Measurements from ENCODE around the gene DIAPH3. TPM values are rescaled to one million over a fixed set of nuclear protein-coding genes. Genes with fewer than 3 reads are reported as not detected.

Gene DIAPH3
- polyA plus RNA-seq, 1 donor from 2014 or later: 0.37 TPM

DNA sequence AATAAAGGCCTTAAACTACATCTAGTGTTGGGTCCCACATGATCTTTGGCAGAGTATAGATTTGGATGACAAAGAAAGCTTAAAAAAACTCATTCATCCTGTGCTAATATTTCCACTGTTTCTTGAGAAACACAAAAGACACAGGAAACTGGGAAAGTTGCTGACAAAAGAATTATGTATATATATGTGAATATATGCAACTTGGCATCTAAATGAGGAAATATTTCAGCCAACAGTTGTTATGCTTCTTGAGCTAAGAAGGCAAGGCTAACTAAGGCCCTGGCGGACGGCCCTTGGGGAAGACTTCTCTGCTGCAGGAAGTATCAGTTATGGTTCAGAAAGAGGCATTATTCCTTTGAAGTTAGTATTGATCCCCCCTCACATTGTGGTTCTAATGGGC lies 491.8 kb downstream of the DIAPH3 start:
- Histone ChIP-seq H3K4me3 (ENCODE audit: low read length) (no peak overlapping the region), H3K9me3 (ENCODE audit: low read length) (no peaks in the 10 kb centered on the region), H3K27ac (ENCODE audit: low read length) (no peak overlapping the region), H3F3A (ENCODE audit: insufficient read depth, low read length, poor library complexity, severe bottlenecking) (no peaks in the 10 kb centered on the region), H3K79me2 (replicated peaks; ENCODE audit: insufficient read depth, low read length) (no peaks in the 10 kb centered on the region), H3K9ac (ENCODE audit: low read length) (no peak overlapping the region), H4K20me1 (ENCODE audit: insufficient read depth) (no peaks in the 10 kb centered on the region), H3K9me2 (ENCODE audit: insufficient read depth, low read length) (no peaks in the 10 kb centered on the region), H2AFZ (ENCODE audit: low read depth, low read length) (no peak overlapping the region), H3K36me3 (ENCODE audit: insufficient read depth, low read length) (no peaks in the 10 kb centered on the region), H3K27me3 (ENCODE audit: insufficient read depth, low read depth, low read length) (no peaks in the 10 kb centered on the region), H3K4me2 (ENCODE audit: low read length) (no peak overlapping the region)
- no peak for TF ChIP-seq SMC3 (conservative IDR thresholded peaks at IDR 0.05; ENCODE audit: poor library complexity)
- TF ChIP-seq RAD21 (conservative IDR thresholded peaks at IDR 0.05): no peak
- no peak for TF ChIP-seq TAF1 (IDR thresholded peaks at IDR 0.05; ENCODE audit: low read depth)
- TF ChIP-seq MXI1 (conservative IDR thresholded peaks at IDR 0.05; ENCODE audit: poor library complexity, severe bottlenecking): no peak
- no peak for TF ChIP-seq EZH2 (IDR thresholded peaks at IDR 0.05; ENCODE audit: borderline replicate concordance, insufficient read depth, low read length, poor library complexity, severe bottlenecking)

GRCh38 chr13:59666504-59666903 lies 497.2 kb downstream of the DIAPH3 start:
- no peak overlapping the region for H3K27ac ChIP-seq (ENCODE audit: low read length)
- H3K9ac ChIP-seq (ENCODE audit: low read length): no peak overlapping the region
- no peak overlapping the region for H3K4me3 ChIP-seq (ENCODE audit: low read length)
- H3K79me2 ChIP-seq (replicated peaks; ENCODE audit: insufficient read depth, low read length): no peaks in the 10 kb centered on the region
- H3K36me3 ChIP-seq (ENCODE audit: insufficient read depth, low read length): no peaks in the 10 kb centered on the region
- H3K27me3 ChIP-seq (ENCODE audit: insufficient read depth, low read depth, low read length): no peaks in the 10 kb centered on the region
- no peak overlapping the region for H2AFZ ChIP-seq (ENCODE audit: low read depth, low read length)
- H3K9me3 ChIP-seq (ENCODE audit: low read length): no peaks in the 10 kb centered on the region
- H4K20me1 ChIP-seq (ENCODE audit: insufficient read depth): no peaks in the 10 kb centered on the region
- no peaks in the 10 kb centered on the region for H3K9me2 ChIP-seq (ENCODE audit: insufficient read depth, low read length)
- no peak for TF ChIP-seq RAD21 (conservative IDR thresholded peaks at IDR 0.05)
- TF ChIP-seq POLR2AphosphoS5 (IDR thresholded peaks at IDR 0.05): peak; percentile 63
- H3K4me2 ChIP-seq (ENCODE audit: low read length): no peak overlapping the region
- no peaks in the 10 kb centered on the region for H3F3A ChIP-seq (ENCODE audit: insufficient read depth, low read length, poor library complexity, severe bottlenecking)

DNA sequence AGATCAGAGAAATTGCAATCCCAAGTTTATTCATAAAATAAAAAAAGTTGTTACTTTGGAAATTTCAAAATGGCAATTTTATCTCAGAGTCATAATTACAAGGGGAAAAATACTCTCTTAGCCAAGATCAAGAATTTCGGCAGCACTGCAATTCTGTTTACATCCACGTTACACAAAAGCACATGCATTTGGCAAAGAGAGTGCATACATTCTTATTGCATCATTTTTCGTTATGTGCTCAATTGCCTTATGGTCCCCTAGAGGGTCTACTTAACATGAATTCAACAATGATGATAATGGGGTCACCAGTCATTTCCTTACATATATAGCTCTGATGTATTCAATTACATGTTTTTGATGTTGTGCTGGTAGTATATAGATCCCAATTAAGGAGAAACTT lies 498.0 kb downstream of the DIAPH3 start:
- no peaks in the 10 kb centered on the region for H3K27me3 ChIP-seq (ENCODE audit: insufficient read depth, low read depth, low read length)
- H3K4me2 ChIP-seq (ENCODE audit: low read length): no peak overlapping the region
- no peaks in the 10 kb centered on the region for H3K79me2 ChIP-seq (replicated peaks; ENCODE audit: insufficient read depth, low read length)
- no peaks in the 10 kb centered on the region for H3K9me3 ChIP-seq (ENCODE audit: low read length)
- TF ChIP-seq POLR2AphosphoS5 (IDR thresholded peaks at IDR 0.05) (no peak), MXI1 (conservative IDR thresholded peaks at IDR 0.05; ENCODE audit: poor library complexity, severe bottlenecking) (no peak), SMC3 (conservative IDR thresholded peaks at IDR 0.05; ENCODE audit: poor library complexity) (no peak), EZH2 (IDR thresholded peaks at IDR 0.05; ENCODE audit: borderline replicate concordance, insufficient read depth, low read length, poor library complexity, severe bottlenecking) (no peak), TAF1 (IDR thresholded peaks at IDR 0.05; ENCODE audit: low read depth) (no peak), EP300 (conservative IDR thresholded peaks at IDR 0.05; ENCODE audit: poor library complexity, severe bottlenecking) (no peak), RAD21 (conservative IDR thresholded peaks at IDR 0.05) (no peak), REST (IDR thresholded peaks at IDR 0.05; ENCODE audit: borderline replicate concordance) (no peak)
- TF ChIP-seq, protein P1, sequence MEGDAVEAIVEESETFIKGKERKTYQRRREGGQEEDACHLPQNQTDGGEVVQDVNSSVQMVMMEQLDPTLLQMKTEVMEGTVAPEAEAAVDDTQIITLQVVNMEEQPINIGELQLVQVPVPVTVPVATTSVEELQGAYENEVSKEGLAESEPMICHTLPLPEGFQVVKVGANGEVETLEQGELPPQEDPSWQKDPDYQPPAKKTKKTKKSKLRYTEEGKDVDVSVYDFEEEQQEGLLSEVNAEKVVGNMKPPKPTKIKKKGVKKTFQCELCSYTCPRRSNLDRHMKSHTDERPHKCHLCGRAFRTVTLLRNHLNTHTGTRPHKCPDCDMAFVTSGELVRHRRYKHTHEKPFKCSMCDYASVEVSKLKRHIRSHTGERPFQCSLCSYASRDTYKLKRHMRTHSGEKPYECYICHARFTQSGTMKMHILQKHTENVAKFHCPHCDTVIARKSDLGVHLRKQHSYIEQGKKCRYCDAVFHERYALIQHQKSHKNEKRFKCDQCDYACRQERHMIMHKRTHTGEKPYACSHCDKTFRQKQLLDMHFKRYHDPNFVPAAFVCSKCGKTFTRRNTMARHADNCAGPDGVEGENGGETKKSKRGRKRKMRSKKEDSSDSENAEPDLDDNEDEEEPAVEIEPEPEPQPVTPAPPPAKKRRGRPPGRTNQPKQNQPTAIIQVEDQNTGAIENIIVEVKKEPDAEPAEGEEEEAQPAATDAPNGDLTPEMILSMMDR (IDR thresholded peaks at IDR 0.05; ENCODE audit: poor library complexity, severe bottlenecking): no peak
- no peaks in the 10 kb centered on the region for H3K36me3 ChIP-seq (ENCODE audit: insufficient read depth, low read length)
- no peak overlapping the region for H2AFZ ChIP-seq (ENCODE audit: low read depth, low read length)
- H4K20me1 ChIP-seq (ENCODE audit: insufficient read depth): no peaks in the 10 kb centered on the region
- H3F3A ChIP-seq (ENCODE audit: insufficient read depth, low read length, poor library complexity, severe bottlenecking): no peaks in the 10 kb centered on the region
- no peak overlapping the region for H3K4me3 ChIP-seq (ENCODE audit: low read length)
- no peak overlapping the region for H3K9ac ChIP-seq (ENCODE audit: low read length)
- no peaks in the 10 kb centered on the region for H3K9me2 ChIP-seq (ENCODE audit: insufficient read depth, low read length)
- H3K27ac ChIP-seq (ENCODE audit: low read length): no peak overlapping the region
